HG02852 (cell line): ENCODE results near the gene NGEF.

Source experiments
- ATAC-seq: cut with Tn5 transposase; IDR thresholded peaks from one replicate; pipeline ENCODE4 v1.9.1; 2021; ENCODE audit warnings: mild to moderate bottlenecking, moderate library complexity; ENCODE audit not compliant: unreplicated experiment

NGEF gene

DNA sequence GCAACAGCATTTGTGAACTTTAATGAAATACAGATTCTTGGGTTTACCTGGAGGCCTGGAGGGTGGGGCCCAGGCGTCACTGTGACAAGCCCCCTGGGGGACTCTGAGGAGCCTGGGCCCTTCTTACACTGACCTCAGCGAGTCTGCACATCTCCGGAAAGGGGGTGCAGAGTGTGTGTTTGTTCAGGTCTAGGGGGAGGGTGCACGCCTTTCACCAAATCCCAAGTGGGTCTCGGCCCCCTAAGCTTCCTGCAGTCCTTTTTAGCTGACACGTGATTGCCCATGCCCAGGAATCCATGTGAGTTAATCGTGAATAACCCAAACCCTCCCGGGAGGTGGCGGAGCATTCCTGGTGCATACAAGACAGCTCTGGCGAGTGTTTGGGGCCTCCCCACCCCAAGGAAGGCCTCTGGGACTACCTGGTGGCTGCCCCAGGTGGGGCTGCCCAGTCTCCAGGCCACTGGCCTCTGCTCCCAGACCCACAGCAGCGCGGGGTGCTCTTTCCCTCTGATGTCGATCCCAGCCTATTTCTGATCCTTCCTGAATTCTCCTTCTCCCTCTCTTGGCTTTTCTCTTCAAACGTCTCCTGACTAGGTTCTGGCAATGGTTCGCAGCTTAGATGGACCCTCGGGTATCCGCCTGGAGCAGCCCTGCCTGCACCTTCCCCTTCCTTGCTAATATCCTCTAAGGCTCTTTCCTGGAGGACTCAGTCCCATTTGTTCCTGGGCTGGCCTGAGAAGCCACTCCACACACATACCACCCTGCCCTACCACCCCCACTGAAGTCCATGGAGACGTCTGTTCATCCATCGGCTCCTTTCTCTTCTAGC lies 10.0 kb downstream of the NGEF start:
- ATAC-seq: no peak

GRCh38 chr2:233000886-233001750 lies 11.9 kb downstream of the NGEF start:
- ATAC-seq: no peak

GRCh38 chr2:232999354-232999753 lies 13.7 kb downstream of the NGEF start:
- no peak for ATAC-seq

GRCh38 chr2:232998666-232998985 lies 14.4 kb downstream of the NGEF start:
- ATAC-seq: no peak

- no peak for ATAC-seq
Observed at GRCh38 chr2:232997749-232998665, 15.0 kb downstream of the NGEF start.

DNA sequence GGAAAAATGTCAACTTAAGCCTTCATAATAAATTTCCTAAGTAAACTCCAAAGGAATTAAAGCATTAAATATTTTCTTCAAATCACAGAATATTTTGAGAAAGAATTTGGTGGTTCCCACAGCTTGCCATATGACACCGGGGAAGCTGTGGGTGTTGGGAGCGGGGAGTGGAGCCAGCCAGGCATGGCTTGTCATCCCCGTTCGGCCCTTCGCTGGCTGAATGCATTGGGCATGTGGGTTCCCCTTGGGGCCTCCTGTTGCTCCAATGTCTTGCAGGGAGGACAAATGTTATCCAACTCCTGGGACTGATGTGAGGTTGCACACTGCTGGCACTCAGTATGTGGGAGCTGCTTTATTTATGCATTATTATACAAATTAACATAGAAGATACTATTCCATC lies 18.6 kb downstream of the NGEF start:
- no peak for ATAC-seq

- no peak for ATAC-seq
Observed at GRCh38 chr2:232993231-232993821, 19.7 kb downstream of the NGEF start.

DNA sequence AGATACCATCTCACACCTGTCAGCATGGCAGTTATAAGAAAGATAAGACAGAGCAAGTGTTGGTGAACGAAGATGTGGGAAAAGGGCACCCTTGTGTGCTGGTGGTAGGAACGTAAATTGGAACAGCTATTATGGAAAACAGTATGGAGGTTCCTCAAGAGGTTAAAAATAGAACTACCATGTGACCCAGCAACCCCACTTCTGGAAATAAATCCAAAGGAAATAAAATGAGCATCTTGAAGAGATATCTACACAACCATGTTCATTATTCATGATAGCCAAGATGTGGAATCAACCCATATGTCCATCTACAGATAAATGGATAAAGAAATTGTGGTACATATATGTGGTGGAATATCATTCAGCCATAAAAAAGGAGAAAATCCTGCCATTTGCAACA lies 26.9 kb downstream of the NGEF start:
- no peak for ATAC-seq

- ATAC-seq: no peak
Observed at GRCh38 chr2:232984451-232985207, 28.4 kb downstream of the NGEF start.

GRCh38 chr2:232983669-232984140 lies 29.4 kb downstream of the NGEF start:
- no peak for ATAC-seq

- ATAC-seq: no peak
Observed at GRCh38 chr2:232982926-232983668, 30.0 kb downstream of the NGEF start.

GRCh38 chr2:232981767-232982360 lies 31.2 kb downstream of the NGEF start:
- no peak for ATAC-seq

DNA sequence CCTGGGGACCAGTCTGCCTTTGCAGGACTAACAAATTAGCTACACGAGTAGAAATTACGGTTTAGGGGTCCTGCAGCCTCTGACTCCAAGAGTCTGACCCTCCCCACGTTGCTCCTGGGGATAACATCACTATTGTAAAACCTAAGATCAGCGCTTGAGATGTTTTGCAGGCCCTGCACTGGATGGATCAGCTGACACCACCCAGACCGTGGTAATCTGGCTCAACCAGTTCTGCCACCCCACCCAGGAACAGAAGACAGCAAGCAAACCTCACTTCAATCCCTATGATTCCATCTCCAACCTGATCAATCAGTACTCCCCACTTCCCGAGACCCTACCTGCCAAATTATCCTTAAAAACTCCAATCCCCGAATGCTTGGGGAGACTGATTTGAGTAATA lies 31.7 kb downstream of the NGEF start:
- no peak for ATAC-seq

- ATAC-seq: no peak
Observed at GRCh38 chr2:232980683-232981082, 32.4 kb downstream of the NGEF start.

GRCh38 chr2:232979871-232980461 lies 33.1 kb downstream of the NGEF start:
- ATAC-seq: no peak

DNA sequence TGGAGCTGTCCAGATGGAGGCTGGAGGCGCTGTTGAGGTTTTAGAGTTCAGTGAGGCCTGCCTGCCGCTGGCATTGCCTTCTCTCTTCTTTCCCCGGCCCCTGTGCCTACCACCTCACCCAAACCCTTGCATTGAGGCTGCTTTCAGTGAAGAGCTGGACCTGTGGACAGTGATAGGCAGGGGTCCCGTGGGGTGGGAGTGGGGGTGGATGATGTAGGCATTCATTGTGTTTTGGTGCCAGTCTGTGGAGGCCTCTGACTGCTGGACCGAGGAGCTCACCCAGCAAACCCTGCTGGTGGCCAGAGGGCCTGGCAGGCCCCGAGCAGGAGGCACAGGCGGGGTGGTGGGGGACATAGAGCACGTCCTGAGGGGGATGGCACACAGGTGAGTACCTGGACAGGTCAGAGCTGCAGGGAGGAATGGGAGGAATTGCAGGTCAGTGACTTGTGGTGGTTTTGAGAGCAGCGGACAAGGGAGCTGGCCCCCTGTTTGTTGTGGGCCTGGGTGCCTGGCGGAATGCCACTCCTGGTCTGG lies 35.6 kb downstream of the NGEF start:
- no peak for ATAC-seq

GRCh38 chr2:232976666-232977437 lies 36.2 kb downstream of the NGEF start:
- no peak for ATAC-seq
